Loucy (cell line): ENCODE data around the gene PLA2G4F.

Source experiments
- EZH2phosphoT487 ChIP-seq: fragments of 200-600 bp; IDR thresholded peaks from 2 replicates; pipeline ENCODE4 v1.6.1; 2018; ENCODE audit warnings: antibody characterized with exemption, mild to moderate bottlenecking, moderate library complexity, borderline replicate concordance
- TF ChIP-seq, protein P1 (sequence below): fragments of 200-600 bp; sonication (generic); conservative IDR thresholded peaks from 2 replicates; pipeline ENCODE4 v1.5.1; 2014; ENCODE audit warnings: mild to moderate bottlenecking, antibody characterized with exemption, low read length

DNA sequence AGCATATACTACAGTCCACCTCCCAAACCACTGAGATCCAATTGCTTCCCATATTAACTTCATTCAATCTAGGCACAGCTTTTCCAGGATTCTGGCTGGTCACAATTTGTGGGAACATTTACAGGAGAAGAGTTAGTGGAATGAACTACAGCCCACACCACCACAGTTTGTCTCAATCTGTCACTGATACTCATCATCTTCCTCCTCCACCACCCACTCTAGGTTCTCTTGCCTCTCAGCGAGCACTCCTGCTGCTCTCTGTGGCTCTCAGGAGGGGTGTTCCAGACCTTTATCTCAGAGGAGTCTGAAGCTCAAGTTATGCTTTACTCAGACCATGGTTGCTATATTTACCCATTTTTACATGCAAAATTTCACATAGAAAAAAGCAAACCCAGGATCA lies 36.2 kb downstream of the PLA2G4F start:
- TF ChIP-seq, protein P1, sequence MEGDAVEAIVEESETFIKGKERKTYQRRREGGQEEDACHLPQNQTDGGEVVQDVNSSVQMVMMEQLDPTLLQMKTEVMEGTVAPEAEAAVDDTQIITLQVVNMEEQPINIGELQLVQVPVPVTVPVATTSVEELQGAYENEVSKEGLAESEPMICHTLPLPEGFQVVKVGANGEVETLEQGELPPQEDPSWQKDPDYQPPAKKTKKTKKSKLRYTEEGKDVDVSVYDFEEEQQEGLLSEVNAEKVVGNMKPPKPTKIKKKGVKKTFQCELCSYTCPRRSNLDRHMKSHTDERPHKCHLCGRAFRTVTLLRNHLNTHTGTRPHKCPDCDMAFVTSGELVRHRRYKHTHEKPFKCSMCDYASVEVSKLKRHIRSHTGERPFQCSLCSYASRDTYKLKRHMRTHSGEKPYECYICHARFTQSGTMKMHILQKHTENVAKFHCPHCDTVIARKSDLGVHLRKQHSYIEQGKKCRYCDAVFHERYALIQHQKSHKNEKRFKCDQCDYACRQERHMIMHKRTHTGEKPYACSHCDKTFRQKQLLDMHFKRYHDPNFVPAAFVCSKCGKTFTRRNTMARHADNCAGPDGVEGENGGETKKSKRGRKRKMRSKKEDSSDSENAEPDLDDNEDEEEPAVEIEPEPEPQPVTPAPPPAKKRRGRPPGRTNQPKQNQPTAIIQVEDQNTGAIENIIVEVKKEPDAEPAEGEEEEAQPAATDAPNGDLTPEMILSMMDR = no peak
- TF ChIP-seq EZH2phosphoT487 = no peak
